Nephron (organoid): Measurements from ENCODE around the gene CDC25B.

ENCODE experiments used
- H3K27ac Mint-ChIP-seq, 3 experiments: 2 replicates each; pipeline ENCODE4 v1.8.0; 2020; ENCODE audit warnings: mixed read lengths in 3 of 3, mild to moderate bottlenecking in 2 of 3, moderate library complexity in 1 of 3
- H3K27me3 Mint-ChIP-seq: 2 replicates; pipeline ENCODE4 v1.8.0; 2021; ENCODE audit warnings: low read depth, mild to moderate bottlenecking, moderate library complexity, mixed read lengths
- H3K36me3 Mint-ChIP-seq: 2 replicates; pipeline ENCODE4 v1.8.0; 2020; ENCODE audit warnings: low read depth, mixed read lengths
- H3K4me1 Mint-ChIP-seq: 2 replicates; pipeline ENCODE4 v1.8.0; 2020; ENCODE audit warnings: mixed read lengths
- H3K4me3 Mint-ChIP-seq, 3 experiments: 2 replicates each; pipeline ENCODE4 v1.8.0; 2020; ENCODE audit warnings: mild to moderate bottlenecking in 3 of 3, mixed read lengths in 3 of 3, moderate library complexity in 2 of 3
- H3K9me3 Mint-ChIP-seq: 2 replicates; pipeline ENCODE4 v1.8.0; 2020; ENCODE audit warnings: mixed read lengths
- TF ChIP-seq, protein P1 (sequence below), 3 experiments: fragments of 200-600 bp; sonication (generic); IDR thresholded peaks; one replicate each; pipeline ENCODE4 v1.5.0; 2021; ENCODE audit warnings: antibody characterized with exemption in 3 of 3; ENCODE audit not compliant: unreplicated experiment in 3 of 3

CDC25B gene

GRCh38 chr20:3782597-3782996 lies 13.5 kb upstream of the CDC25B start:
- Mint-ChIP-seq H3K9me3 (no peaks in the 10 kb centered on the region), H3K27ac (peak overlapping the region; percentile 46 to 80 (median 63)), H3K4me3 (peak overlapping the region; percentile 64 to 78 (median 74)), H3K4me1 (peaks cover 37% of the 10 kb centered on the region), H3K36me3 (peaks cover 4% of the 10 kb centered on the region), H3K27me3 (peaks cover 29% of the 10 kb centered on the region)
- TF ChIP-seq, protein P1, sequence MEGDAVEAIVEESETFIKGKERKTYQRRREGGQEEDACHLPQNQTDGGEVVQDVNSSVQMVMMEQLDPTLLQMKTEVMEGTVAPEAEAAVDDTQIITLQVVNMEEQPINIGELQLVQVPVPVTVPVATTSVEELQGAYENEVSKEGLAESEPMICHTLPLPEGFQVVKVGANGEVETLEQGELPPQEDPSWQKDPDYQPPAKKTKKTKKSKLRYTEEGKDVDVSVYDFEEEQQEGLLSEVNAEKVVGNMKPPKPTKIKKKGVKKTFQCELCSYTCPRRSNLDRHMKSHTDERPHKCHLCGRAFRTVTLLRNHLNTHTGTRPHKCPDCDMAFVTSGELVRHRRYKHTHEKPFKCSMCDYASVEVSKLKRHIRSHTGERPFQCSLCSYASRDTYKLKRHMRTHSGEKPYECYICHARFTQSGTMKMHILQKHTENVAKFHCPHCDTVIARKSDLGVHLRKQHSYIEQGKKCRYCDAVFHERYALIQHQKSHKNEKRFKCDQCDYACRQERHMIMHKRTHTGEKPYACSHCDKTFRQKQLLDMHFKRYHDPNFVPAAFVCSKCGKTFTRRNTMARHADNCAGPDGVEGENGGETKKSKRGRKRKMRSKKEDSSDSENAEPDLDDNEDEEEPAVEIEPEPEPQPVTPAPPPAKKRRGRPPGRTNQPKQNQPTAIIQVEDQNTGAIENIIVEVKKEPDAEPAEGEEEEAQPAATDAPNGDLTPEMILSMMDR (IDR thresholded peaks at IDR 0.05; ENCODE audit: unreplicated experiment in 3 of 3): no peak

GRCh38 chr20:3783068-3783489 lies 13.0 kb upstream of the CDC25B start:
- Mint-ChIP-seq H3K27ac (peak overlapping the region; percentile 46 to 80 (median 63)), H3K27me3 (peaks cover 25% of the 10 kb centered on the region)

DNA sequence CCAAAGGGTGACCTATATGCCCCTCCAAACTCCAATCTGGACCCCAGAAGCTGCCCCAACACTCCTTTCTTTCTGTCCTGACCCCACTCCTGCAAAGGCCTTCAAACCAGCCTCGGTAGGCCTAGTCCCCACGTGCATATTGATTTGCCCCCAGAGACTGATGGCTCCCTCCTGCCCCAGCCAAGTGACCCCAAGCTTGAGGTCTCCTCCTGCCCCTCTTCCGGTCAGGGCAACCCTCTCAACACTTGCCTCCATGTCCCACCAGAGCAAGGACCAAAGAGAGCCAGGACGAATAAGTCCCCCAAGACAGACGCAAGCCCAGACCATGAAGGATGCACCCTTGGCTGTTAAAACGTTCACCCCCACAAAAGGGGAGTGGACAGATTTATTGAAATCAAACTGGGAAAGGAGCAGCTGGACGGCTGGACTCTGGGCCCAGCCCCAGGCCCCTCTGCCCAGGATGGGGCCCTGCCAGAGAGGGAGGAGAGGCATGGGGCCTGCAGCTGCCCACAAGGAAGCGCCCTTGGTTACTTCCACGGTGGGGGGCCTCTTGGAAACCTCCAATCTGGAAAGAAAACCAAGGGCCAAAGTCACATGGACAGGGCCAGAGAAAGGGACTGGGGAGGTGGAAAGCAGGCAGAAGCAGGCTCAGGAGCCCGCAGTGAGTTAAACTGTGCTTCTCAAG lies 12.5 kb upstream of the CDC25B start:
- Mint-ChIP-seq H3K4me3 (peak overlapping the region; percentile 59 to 77 (median 60)), H3K27me3 (peaks cover 20% of the 10 kb centered on the region)
- TF ChIP-seq, protein P1 (IDR thresholded peaks at IDR 0.05; ENCODE audit: unreplicated experiment in 3 of 3): no peak

More at GRCh38 chr20:3783068-3783489, 13.0 kb upstream of the CDC25B start:
- peaks cover 4% of the 10 kb centered on the region for H3K36me3 Mint-ChIP-seq
- peak overlapping the region; percentile 64 to 78 (median 74) for H3K4me3 Mint-ChIP-seq
- peaks cover 38% of the 10 kb centered on the region for H3K4me1 Mint-ChIP-seq
- no peaks in the 10 kb centered on the region for H3K9me3 Mint-ChIP-seq
- TF ChIP-seq, protein P1 (IDR thresholded peaks at IDR 0.05; ENCODE audit: unreplicated experiment in 3 of 3): no peak

DNA sequence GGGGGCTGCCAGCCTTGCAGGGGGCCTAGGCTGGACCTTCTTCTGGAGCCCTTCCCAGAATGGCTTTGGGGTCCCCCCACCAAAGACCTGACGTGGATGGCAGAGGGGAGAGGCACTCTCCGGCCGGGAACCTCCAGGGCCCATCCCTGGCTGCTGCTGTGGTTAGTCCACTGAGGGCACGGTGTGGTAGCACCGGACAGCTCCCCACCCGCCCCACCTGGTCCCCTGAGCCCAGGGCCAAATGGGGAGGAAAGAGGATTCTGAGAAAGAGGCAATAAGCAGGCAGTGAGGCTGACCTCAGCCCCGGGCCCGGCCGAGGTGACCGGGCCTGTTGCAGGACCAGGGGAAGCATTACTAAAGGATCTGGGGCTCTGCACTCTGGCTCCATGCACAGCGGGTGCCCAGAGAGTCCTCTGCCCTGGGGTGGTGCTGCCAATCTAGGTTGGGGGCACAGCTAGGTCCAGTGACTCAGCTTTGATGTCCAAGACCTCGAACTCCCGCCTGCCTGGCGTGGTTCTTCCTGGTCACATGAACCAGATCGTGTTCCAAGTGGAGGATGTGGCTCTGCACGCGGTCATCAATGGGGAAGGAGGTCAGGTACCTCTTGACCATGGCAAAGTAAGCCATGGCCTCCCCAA lies 11.8 kb upstream of the CDC25B start:
- Mint-ChIP-seq H3K9me3 (no peaks in the 10 kb centered on the region), H3K27me3 (peaks cover 14% of the 10 kb centered on the region), H3K36me3 (peaks cover 4% of the 10 kb centered on the region), H3K4me1 (peaks cover 45% of the 10 kb centered on the region), H3K4me3 (peak overlapping the region; percentile 70 to 73 (median 72)), H3K27ac (no peak overlapping the region)
- TF ChIP-seq, protein P1 (IDR thresholded peaks at IDR 0.05; ENCODE audit: unreplicated experiment in 3 of 3): no peak

More for the DNA sequence above, 12.5 kb upstream of the CDC25B start:
- H3K36me3 Mint-ChIP-seq: peaks cover 4% of the 10 kb centered on the region
- H3K4me1 Mint-ChIP-seq: peaks cover 44% of the 10 kb centered on the region
- H3K27ac Mint-ChIP-seq: peak overlapping the region in 1 of 3 experiments; percentile 46
- no peaks in the 10 kb centered on the region for H3K9me3 Mint-ChIP-seq

- peaks cover 8% of the 10 kb centered on the region for H3K27me3 Mint-ChIP-seq
- H3K4me1 Mint-ChIP-seq: peaks cover 45% of the 10 kb centered on the region
- no peaks in the 10 kb centered on the region for H3K9me3 Mint-ChIP-seq
- peak overlapping the region; percentile 70 to 73 (median 72) for H3K4me3 Mint-ChIP-seq
- TF ChIP-seq, protein P1 (IDR thresholded peaks at IDR 0.05; ENCODE audit: unreplicated experiment in 3 of 3): no peak
- peaks cover 4% of the 10 kb centered on the region for H3K36me3 Mint-ChIP-seq
- H3K27ac Mint-ChIP-seq: no peak overlapping the region
Measured at GRCh38 chr20:3784863-3785239, 11.3 kb upstream of the CDC25B start.
